ENCODE results near the gene LMBRD2. TPM values are rescaled to one million over a fixed set of nuclear protein-coding genes. Genes with fewer than 3 reads are reported as not detected.

Gene LMBRD2
- total and polyA plus RNA-seq, 11 donors = 2.6 to 18.2 (median 13.8) TPM

- intact Hi-C loops (cut with DNase I) = no loop called here
These were observed 95.7 kb downstream of the LMBRD2 start for GRCh38 chr5:36055984-36056383.

GRCh38 chr5:36054647-36055046 lies 97.0 kb downstream of the LMBRD2 start:
- intact Hi-C loops (cut with DNase I) = no loop called here
- 72 to 94% (median 85%) methylated on average over 3 of the region's 3 CpGs for WGBS, 4 donors

More at GRCh38 chr5:36055984-36056383, 95.7 kb downstream of the LMBRD2 start:
- H3K9me3 ChIP-seq = no peaks in the 10 kb centered on the region
- H3K27ac ChIP-seq = no peak overlapping the region
- no peaks in the 10 kb centered on the region for H3K36me3 ChIP-seq
- TF ChIP-seq POLR2A (IDR thresholded peaks at IDR 0.05) = no peak
- TF ChIP-seq, protein P1, sequence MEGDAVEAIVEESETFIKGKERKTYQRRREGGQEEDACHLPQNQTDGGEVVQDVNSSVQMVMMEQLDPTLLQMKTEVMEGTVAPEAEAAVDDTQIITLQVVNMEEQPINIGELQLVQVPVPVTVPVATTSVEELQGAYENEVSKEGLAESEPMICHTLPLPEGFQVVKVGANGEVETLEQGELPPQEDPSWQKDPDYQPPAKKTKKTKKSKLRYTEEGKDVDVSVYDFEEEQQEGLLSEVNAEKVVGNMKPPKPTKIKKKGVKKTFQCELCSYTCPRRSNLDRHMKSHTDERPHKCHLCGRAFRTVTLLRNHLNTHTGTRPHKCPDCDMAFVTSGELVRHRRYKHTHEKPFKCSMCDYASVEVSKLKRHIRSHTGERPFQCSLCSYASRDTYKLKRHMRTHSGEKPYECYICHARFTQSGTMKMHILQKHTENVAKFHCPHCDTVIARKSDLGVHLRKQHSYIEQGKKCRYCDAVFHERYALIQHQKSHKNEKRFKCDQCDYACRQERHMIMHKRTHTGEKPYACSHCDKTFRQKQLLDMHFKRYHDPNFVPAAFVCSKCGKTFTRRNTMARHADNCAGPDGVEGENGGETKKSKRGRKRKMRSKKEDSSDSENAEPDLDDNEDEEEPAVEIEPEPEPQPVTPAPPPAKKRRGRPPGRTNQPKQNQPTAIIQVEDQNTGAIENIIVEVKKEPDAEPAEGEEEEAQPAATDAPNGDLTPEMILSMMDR (IDR thresholded peaks at IDR 0.05) = no peak
- H3K27me3 ChIP-seq = peaks cover 0 to 11% (median 0%) of the 10 kb centered on the region in 9 donors
- WGBS, 4 donors = 48 to 54% (median 50%) methylated on average over 5 of the region's 5 CpGs
- ATAC-seq (no peak), DNase-seq (no peak)
- no peaks in the 10 kb centered on the region for H3K4me1 ChIP-seq
- no peak overlapping the region for H3K4me3 ChIP-seq

DNA sequence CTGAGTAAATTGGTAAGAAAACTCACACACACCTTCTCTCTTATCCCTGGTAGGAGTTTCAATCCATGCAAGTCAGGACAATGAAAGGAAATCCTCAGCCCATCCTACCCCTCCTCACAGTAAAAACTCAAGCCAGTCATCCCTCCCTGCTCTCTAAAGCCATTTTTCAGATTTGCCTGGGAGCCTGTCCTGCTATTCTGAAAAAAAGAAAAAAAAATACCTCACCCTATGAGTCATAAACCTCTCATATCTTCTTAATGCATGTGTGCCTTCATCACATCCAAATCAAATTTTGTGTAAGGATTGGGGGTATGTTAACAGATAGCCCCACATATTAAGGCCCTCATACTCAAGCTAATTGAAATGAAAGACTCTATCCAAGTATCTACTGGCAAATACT lies 99.1 kb downstream of the LMBRD2 start:
- DNase-seq (no peak), ATAC-seq (no peak)
- no peaks in the 10 kb centered on the region for H3K36me3 ChIP-seq
- no peak overlapping the region for H3K27ac ChIP-seq
- H3K4me3 ChIP-seq = no peak overlapping the region
- intact Hi-C loops (cut with DNase I) = no loop called here
- no peak for TF ChIP-seq POLR2A (IDR thresholded peaks at IDR 0.05)
- TF ChIP-seq, protein P1 (IDR thresholded peaks at IDR 0.05) = no peak
- H3K9me3 ChIP-seq = no peaks in the 10 kb centered on the region
- H3K27me3 ChIP-seq = peaks cover 0 to 7% (median 0%) of the 10 kb centered on the region in 9 donors
- H3K4me1 ChIP-seq = no peaks in the 10 kb centered on the region

More at GRCh38 chr5:36054647-36055046, 97.0 kb downstream of the LMBRD2 start:
- ATAC-seq = no peak
- H3K4me1 ChIP-seq = no peaks in the 10 kb centered on the region
- H3K36me3 ChIP-seq = no peaks in the 10 kb centered on the region
- H3K4me3 ChIP-seq = no peak overlapping the region
- no peak overlapping the region for H3K27ac ChIP-seq
- DNase-seq = no peak
- peaks cover 0 to 10% (median 0%) of the 10 kb centered on the region in 9 donors for H3K27me3 ChIP-seq
- no peaks in the 10 kb centered on the region for H3K9me3 ChIP-seq
- no peak for TF ChIP-seq POLR2A (IDR thresholded peaks at IDR 0.05)

- H3K9me3 ChIP-seq = peaks cover 0 to under 1% (median 0%) of the 10 kb centered on the region in 12 donors
- intact Hi-C loops (cut with DNase I) = no loop called here
- H3K36me3 ChIP-seq = no peaks in the 10 kb centered on the region
- H3K4me1 ChIP-seq = no peaks in the 10 kb centered on the region
- TF ChIP-seq, protein P1 (IDR thresholded peaks at IDR 0.05) = no peak
- no peak for TF ChIP-seq POLR2A (IDR thresholded peaks at IDR 0.05)
- no peaks in the 10 kb centered on the region for H3K27me3 ChIP-seq
- no peak overlapping the region for H3K4me3 ChIP-seq
- ATAC-seq = no peak
- DNase-seq = no peak
- H3K27ac ChIP-seq = no peak overlapping the region
- 63 to 80% (median 78%) methylated on average over 4 of the region's 4 CpGs for WGBS, 4 donors
These were observed 101.7 kb downstream of the LMBRD2 start for GRCh38 chr5:36049949-36050348.

MicroRNAs encoded within 50 kb of the gene (microRNA counts, 767-probe panel; counts per million panel counts)
- 1,472 to 1,843 counts per million in 2 donors for microRNA hsa-miR-580

Small RNAs within 50 kb of the gene (microRNA-seq; reads per million reads assigned to microRNA genes)
- 0.21 to 3.1 (median 0.82) reads per million in 4 donors for gene MIR580

Other genes with a start within 250 kb of the LMBRD2 start
- not detected for gene CAPSL, start 213.3 kb downstream of the LMBRD2 start, total RNA-seq
- gene CAPSL, start 213.3 kb downstream of the LMBRD2 start, polyA plus RNA-seq = not detected
- not detected for gene UGT3A1, start 160.5 kb downstream of the LMBRD2 start, total RNA-seq
- gene UGT3A1, start 160.5 kb downstream of the LMBRD2 start, polyA plus RNA-seq = not detected
- under 1 TPM in 1 of 9 donors, not detected in 8; 0.32 TPM for gene UGT3A2, start 85.0 kb downstream of the LMBRD2 start, total RNA-seq
- gene UGT3A2, start 85.0 kb downstream of the LMBRD2 start, polyA plus RNA-seq = not detected
- gene SKP2, start 224 bp upstream of the LMBRD2 start, total RNA-seq = 10 to 100 TPM in 1 of 9 donors, 1 to 10 TPM in 8; 3.4 to 12.0 (median 6.0) TPM
- gene SKP2, start 224 bp upstream of the LMBRD2 start, polyA plus RNA-seq = 1 to 10 TPM; 1.6 to 1.9 TPM
- 10 to 100 TPM; 25.8 to 41.8 (median 37.2) TPM for gene NADK2, start 90.0 kb upstream of the LMBRD2 start, total RNA-seq
- 10 to 100 TPM; 10.4 to 22.2 TPM for gene NADK2, start 90.0 kb upstream of the LMBRD2 start, polyA plus RNA-seq
- gene RANBP3L, start 150.0 kb upstream of the LMBRD2 start, total RNA-seq = 1 to 10 TPM in 3 of 9 donors, under 1 TPM in 6; 0.19 to 2.2 (median 0.54) TPM
- under 1 TPM; 0.14 to 0.19 TPM for gene RANBP3L, start 150.0 kb upstream of the LMBRD2 start, polyA plus RNA-seq